Right ventricle myocardium superior (tissue), 1 donor: ENCODE data around the gene SYNE2. TPM values are rescaled to one million over a fixed set of nuclear protein-coding genes. Genes with fewer than 3 reads are reported as not detected.
"Not testable (repeated sequence)": the region's sequence is repeated elsewhere in the genome, so short reads cannot be mapped to it uniquely, and the experiment has no call there.

Experiments used
- ATAC-seq: fragments of 200-7000 bp; cut with Tn5 transposase; one replicate; pipeline ENCODE4 v1.9.1; 2020; ENCODE audit warnings: mild to moderate bottlenecking; ENCODE audit not compliant: poor library complexity
- DNase-seq: peaks from one replicate; pipeline ENCODE4 v3.0.0-alpha.2; 2020
- intact Hi-C: fragments of 100-400 bp; cut with DNase I; formaldehyde crosslinking; loops from one replicate; pipeline ENCODE4 v1.11.2; 2022
- total RNA-seq: library from RNA; stranded (reverse); fragmentation: NEBNext Ultra II Directional; extraction: Animal tissue kit (Norgen Biotek cat#: 25700); gene quantifications from one replicate; pipeline ENCODE4 v1.2.1, GENCODE V29; 2021
- donor health status: DM: no; HTN: yes; CAD: no; lungs with severe emphysema.

Gene SYNE2
- total RNA-seq, 1 donor from 2014 or later, result 193 TPM

GRCh38 chr14:63867933-63868921 lies 15.4 kb downstream of the SYNE2 start:
- intact Hi-C loops, result no loop called here
- ATAC-seq, result no peak
- DNase-seq, result no peak

- intact Hi-C loops, DNase-seq, ATAC-seq: not testable (repeated sequence)
These were observed 17.3 kb downstream of the SYNE2 start for GRCh38 chr14:63869940-63870752.

DNA sequence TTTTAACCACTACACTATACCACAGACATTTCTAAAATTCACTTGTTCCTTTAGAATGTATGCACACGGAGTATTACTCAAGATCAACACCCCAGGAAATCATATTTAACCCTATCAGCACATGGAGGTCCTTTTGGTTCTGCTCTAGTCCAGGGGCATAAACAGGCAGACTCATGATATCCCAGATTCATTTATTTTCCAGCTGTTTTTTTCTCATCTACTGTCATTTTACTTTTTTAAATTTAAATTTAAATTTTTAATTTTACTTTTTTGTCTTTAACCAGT lies 17.9 kb downstream of the SYNE2 start:
- intact Hi-C loops, DNase-seq, ATAC-seq: not testable (repeated sequence)

DNA sequence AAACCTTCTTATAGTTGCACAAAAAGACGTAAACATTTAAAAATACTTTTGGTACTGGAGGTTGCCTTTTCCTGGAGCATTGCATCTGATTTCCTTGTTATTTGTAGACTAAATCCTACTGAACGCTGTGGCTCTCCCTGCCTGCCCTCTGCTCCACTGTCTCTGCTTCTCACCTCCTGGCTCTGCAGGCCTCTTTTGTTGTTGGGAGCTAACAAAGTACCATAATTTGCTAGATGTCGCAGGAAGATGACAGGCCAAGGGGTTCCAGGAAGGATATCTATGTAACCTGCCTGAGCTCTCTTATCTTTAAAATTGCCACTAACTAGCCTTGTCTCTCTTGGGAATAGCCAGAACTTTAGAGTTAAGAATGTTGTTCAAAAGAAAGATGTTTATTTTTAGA lies 21.4 kb downstream of the SYNE2 start:
- intact Hi-C loops, result no loop called here
- ATAC-seq (peak; percentile 30), DNase-seq (no peak)

DNA sequence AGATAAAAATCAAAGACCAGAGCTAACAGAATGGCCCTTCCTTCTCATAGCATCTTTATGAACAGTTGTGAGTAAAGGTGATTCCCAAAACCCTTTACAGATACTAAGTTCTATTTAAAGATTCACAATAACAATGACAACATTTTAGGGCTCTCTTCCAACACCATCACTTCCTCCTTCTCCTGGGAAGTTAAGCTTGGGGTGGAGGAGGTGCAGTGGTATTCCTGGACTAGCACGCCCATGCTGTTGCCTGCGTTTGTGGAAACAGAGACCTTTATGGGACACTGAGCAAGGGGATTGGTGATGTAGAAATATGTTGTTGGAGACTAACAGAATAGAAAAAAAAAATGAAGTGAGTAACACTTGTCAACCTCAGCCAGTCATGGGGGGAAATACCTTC lies 22.5 kb downstream of the SYNE2 start:
- intact Hi-C loops, result no loop called here
- DNase-seq, result no peak
- ATAC-seq, result peak; percentile 67

- DNase-seq, result no peak
- intact Hi-C loops, result no loop called here
These were observed 24.7 kb downstream of the SYNE2 start for GRCh38 chr14:63877550-63877939.

DNA sequence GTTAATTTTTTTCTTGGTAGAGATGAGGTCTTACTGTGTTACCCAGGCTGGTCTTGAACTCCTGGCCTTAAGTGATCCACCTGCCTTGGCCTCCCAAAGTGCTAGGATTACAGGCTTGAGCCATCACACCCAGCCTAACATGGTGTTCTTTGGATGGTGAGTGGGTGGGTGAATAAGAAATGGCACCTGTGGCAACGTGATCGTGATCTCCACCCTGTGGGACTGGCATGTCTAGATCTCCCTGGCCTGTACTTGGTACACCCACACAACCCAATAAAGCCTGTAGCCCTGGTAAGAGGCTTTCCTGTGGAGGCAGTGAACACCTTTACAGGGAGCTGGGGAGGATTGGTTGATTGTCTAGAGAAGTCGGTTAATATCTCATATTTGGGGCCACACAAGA lies 25.2 kb downstream of the SYNE2 start:
- DNase-seq, result no peak
- ATAC-seq, result no peak
- intact Hi-C loops, result no loop called here

More at GRCh38 chr14:63877550-63877939, 24.7 kb downstream of the SYNE2 start:
- ATAC-seq, result no peak

GRCh38 chr14:63878792-63879191 lies 26.0 kb downstream of the SYNE2 start:
- intact Hi-C loops, result no loop called here
- ATAC-seq (no peak), DNase-seq (no peak)

DNA sequence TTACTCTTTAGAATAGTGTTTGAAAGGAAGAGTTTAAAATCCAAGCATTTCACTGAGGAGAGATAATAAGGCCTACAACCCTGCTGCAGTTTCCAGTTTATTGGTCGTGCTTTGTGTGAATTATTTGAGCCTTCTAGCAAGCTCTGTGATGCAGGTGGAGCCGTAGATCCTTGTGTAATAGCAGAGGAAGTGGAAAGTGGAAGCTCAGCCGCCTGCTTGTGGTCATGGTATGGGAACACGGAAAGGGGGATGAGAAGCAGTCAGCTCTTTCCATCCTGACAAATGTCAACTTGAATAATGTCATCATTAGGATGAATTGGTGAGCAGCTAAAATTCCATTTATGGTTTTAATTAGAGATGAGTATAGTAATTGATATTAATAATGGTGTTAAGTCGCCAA lies 29.1 kb downstream of the SYNE2 start:
- intact Hi-C loops, result no loop called here
- DNase-seq (no peak), ATAC-seq (no peak)

DNA sequence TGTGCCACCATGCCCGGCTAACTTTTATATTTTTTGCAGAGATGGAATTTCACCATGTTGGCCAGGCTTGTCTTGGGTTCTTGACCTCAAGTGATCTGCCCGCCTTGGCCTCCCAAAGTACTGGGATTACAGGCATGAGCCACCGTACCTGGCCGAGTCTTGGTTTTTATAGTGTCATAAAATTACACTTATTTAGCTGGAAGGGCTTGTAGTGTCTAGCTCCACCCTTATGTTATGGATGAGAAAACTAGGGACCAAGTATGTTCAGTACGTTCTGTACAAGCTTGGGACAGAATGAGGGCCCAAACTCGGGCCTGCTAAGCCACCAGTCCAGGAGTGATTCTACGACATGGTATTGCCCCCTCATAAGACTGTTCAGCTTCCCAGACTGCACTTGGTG lies 35.1 kb downstream of the SYNE2 start:
- intact Hi-C loops, result no loop called here
- DNase-seq (no peak), ATAC-seq (no peak)

- intact Hi-C loops, result no loop called here
- ATAC-seq, result no peak
These were observed 37.7 kb downstream of the SYNE2 start for GRCh38 chr14:63890553-63890952.

DNA sequence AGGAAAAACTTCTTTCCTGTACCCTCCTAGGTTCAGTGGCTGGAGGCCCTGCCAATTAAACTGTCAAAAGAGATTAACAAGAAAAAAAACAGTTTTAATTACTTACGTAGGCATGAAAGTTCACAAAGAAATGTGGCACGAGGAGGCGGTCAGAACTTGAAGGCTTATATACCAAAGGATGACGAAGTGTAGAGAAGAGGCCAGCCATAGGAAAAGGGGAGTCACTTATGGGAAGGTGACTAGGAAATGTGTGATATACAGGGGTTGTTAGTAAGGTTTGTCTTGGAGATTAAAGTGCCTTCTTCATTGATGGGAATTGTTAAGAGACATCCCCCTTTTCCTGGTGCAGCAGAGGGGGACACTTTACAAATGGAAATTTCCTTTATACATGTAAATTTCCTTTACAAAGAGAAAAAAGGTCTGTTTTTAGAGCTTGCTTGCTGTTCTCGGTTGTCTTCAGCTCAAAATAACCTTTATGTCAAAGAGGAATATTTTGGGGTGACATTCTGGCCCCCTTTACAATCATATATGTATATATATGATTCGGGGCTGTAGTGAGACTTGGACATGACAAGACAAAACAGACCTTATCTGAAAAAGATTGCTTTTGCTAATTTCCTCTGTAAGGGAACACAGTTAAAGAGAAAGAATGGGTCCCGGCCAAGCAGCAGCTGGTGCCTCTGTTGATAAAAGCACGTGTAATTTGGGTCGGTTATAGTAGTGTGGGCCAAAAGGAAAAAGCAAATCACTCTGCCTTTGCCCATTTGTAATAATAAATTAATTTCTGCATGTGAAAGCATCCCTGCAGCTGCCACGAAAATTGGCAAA lies 38.6 kb downstream of the SYNE2 start:
- intact Hi-C loops, result no loop called here
- DNase-seq (no peak), ATAC-seq (peak; percentile 62)

More at GRCh38 chr14:63890553-63890952, 37.7 kb downstream of the SYNE2 start:
- no peak for DNase-seq

- DNase-seq (no peak), ATAC-seq (no peak)
- intact Hi-C loops, result no loop called here
These were observed 39.5 kb downstream of the SYNE2 start for GRCh38 chr14:63892265-63892664.

DNA sequence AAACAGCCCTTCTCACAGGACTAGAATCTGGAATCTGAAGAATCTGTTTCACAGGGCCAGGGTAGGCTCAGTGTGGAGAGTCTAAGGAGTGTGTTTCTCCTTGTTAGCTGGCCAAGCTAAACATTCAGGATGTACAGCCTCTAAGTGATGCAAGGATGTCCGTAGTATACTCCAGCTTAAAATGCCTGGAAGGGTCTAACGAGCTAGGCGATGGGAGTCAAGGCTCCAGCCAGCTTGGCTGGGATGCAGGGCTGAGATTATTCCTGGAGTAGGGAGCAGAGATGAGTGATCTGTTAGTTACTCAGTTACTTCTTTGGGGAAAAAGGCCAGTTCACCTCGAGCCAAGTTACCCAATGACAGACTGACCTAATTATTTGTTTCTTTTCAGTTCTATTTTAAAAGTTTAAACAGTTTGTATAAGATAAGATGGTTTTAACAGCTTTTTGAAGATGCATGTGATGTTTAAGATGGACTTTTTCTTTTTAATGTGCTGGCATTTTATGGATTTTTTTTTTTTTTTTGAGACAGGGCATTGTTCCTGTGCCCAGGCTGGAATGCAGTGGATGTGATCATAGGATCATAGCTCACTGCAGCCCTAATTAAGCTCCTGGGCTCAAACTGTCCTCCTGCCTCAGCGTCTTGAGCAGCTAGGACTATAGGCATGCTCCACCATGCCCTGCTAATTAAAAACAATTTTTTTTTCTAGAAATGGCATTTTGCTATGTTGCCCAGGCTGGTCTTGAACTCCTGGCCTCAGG lies 41.1 kb downstream of the SYNE2 start:
- intact Hi-C loops, result no loop called here
- DNase-seq, result peak; percentile 64
- ATAC-seq, result peak; percentile 80

- intact Hi-C loops, result no loop called here
- DNase-seq (no peak), ATAC-seq (no peak)
These were observed 42.7 kb downstream of the SYNE2 start for GRCh38 chr14:63895510-63895909.

DNA sequence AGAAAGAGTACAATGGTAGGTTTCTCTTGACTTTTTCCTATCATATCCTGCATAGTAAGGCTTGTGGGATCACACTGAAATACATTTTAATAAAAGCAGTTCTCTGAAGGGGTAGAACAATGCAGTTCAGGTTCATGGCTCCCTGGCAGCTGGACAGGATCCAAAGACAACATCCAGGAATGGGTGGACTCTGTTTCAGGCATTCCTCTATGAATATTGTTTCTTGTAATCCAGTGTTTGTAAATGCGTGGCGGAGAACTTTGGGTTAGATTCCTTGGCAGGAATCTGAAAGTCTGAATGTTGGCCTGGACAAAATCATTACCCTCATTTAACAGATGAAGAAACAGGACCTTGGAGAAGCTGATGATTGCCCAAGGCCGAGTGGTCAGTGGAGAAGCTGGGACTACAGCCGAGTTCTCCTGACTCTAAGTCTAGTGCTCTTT lies 43.5 kb downstream of the SYNE2 start:
- ATAC-seq (peak; percentile 32), DNase-seq (peak; percentile 46)
- intact Hi-C loops, result no loop called here

GRCh38 chr14:63897721-63898163 lies 44.9 kb downstream of the SYNE2 start:
- DNase-seq (no peak), ATAC-seq (no peak)
- intact Hi-C loops, result no loop called here

GRCh38 chr14:63899953-63900352 lies 47.1 kb downstream of the SYNE2 start:
- intact Hi-C loops, result no loop called here
- ATAC-seq (no peak), DNase-seq (no peak)
